AG08395 (cell line): ENCODE data around the gene GPR32.
"Not testable (repeated sequence)": the region's sequence is repeated elsewhere in the genome, so short reads cannot be mapped to it uniquely, and the experiment has no call there.

Experiments used
- DNase-seq: peaks from one replicate; pipeline ENCODE4 v3.0.0; 2012; ENCODE audit warnings: mixed read lengths, low spot score

The GPR32 gene

GRCh38 chr19:50783848-50784152 lies 13.5 kb downstream of the GPR32 start:
- DNase-seq = not testable (repeated sequence)

DNA sequence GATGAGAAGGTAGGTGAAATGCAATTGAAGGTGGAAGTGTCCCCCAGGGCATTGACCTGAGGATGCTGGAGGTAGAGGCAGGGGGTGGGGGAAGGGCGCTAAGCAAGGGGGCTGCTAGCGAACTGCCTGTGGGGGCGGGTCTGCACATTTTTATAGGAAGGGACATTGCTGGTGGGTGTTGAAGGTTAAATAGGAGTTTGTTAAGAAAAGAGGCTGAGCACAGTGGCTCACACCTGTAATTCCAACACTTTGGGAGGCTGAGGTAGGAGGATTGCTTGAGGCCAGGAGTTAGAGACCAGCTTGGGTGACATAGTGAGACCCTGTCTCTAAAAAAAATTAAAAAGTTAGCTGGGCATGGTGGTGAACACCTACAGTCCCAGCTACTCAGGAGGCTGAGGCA lies 14.4 kb downstream of the GPR32 start:
- DNase-seq = no peak

- no peak for DNase-seq
These were observed 15.1 kb downstream of the GPR32 start for GRCh38 chr19:50785329-50785728.

DNA sequence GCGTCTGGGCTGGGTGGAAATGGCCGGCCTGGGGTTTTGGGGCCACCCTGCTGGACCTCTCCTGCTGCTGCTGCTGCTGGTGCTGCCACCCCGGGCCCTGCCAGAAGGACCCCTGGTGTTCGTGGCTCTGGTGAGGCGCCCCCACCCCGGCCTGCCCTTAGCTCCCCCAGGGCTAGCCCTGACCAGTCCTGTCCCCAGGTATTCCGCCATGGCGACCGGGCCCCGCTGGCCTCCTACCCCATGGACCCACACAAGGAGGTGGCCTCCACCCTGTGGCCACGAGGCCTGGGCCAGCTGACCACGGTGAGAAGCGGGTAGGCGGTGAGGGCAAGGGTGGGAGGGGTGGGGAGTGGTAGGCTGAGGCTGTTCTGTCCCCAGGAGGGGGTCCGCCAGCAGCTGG lies 20.1 kb downstream of the GPR32 start, which contains the start of gene ACP4:
Gene ACP4, plus strand, starts transcription at position 20 of the 400 bp plus-strand sequence. Its CDS starts 0 bp downstream, at position 20.
- DNase-seq = no peak

- no peak for DNase-seq
These were observed 20.7 kb downstream of the GPR32 start for GRCh38 chr19:50790922-50791467.

DNA sequence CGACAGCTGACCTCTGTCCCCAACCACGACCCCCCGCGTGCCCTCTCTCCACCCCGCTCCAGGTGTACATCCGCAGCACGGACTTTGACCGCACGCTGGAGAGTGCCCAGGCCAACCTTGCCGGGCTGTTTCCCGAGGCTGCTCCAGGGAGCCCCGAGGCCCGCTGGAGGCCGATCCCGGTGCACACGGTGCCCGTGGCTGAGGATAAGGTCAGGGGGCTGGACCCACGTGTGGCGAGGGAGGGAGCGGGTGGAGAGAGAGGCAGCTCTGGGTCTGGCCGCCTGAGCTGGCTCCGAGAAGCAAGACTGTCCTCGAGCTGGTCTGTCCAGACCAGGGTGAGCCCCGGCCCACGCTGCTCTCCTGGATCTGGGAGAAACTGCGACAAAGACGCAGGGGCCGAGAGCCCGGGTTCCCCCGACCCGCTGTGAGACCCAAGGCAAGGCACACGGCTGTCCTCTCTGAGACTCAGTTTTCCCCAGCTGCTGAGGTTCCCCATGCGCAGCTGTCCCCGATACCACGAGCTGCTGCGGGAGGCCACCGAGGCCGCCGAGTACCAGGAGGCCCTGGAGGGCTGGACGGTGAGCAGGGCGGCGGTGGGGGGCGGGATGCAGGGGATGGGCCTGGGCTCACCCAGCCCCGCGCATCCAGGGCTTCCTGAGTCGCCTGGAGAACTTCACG lies 21.5 kb downstream of the GPR32 start:
- DNase-seq = no peak

DNA sequence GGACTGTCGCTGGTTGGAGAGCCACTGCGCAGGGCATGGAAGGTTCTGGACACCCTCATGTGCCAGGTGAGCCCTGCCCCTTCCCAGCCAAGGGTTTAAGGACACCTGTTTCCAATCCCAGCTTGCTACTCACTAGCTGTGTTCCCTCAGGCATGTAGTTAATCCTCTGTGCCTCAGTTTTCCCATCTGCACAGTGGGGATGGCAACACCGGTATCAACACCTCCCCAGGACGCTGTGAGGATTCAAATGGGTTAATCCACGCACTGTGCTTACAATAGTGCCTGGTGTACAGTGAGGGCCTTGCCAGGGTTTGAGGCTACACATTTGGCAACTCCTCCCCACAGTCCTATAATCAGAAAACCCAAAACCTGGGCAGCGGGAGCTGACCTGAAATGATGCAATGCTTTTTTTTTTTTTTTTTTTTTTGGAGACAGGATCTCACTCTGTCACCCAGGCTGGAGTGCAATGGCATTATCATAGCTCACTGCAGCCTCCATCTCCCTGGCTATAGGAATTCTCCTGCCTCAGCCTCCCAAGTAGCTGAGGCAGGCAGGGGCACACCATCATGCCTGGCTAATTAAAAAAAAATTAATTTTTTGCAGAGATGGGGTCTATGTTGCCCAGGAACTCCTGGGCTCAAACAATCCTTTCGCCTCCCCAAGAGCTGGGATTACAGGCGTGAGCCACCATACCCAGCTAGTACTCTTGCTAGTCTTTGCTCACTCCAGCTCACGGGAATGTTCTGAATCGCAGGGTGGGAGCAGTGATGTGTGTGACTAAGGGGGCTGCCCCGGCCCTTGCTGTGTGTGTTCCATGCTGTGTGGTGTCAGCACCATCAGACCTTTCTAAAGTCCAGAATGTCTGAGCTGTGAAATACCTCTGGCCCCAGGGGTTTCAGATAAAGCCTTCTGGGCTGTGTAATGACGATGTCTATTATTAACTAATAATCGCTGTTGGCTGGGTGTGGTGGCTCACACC lies 22.3 kb downstream of the GPR32 start:
- no peak for DNase-seq

GRCh38 chr19:50793558-50794065 lies 23.3 kb downstream of the GPR32 start:
- no peak for DNase-seq

- DNase-seq = no peak
These were observed 24.0 kb downstream of the GPR32 start for GRCh38 chr19:50794074-50794875.

DNA sequence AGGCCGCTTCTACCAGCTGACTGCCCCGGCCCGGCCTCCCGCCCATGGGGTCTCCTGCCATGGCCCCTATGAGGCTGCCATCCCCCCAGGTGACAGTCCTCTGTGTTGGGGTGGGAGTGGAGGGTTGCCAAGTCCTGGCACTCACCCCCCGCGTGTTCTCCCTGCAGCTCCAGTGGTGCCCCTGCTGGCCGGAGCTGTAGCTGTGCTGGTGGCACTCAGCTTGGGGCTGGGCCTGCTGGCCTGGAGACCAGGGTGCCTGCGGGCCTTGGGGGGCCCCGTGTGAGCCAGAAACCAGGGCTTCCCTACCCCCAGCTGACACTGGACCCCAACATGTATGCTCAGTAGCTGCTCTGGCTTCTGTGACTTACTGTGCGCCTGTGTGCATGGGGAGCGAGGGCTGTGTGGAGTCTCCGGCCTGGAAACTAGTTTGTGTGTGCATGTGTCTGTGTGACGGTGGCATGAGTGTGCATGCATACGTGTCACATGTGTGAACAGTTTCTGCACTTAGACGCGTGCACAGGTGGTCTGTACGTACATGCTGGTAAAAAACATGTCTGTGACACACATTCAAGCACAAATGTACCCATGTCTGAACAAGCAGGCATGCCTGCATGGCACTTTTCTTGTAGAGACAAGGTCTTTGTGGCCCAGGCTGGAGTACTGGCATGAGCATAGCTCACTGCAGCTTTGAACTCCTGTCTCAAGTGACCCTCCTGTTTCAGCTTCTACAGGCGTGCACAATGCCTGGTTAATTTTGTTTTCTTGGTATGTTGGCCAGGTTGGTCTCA lies 24.8 kb downstream of the GPR32 start:
- no peak for DNase-seq

- DNase-seq = no peak
These were observed 25.4 kb downstream of the GPR32 start for GRCh38 chr19:50795664-50796073.

DNA sequence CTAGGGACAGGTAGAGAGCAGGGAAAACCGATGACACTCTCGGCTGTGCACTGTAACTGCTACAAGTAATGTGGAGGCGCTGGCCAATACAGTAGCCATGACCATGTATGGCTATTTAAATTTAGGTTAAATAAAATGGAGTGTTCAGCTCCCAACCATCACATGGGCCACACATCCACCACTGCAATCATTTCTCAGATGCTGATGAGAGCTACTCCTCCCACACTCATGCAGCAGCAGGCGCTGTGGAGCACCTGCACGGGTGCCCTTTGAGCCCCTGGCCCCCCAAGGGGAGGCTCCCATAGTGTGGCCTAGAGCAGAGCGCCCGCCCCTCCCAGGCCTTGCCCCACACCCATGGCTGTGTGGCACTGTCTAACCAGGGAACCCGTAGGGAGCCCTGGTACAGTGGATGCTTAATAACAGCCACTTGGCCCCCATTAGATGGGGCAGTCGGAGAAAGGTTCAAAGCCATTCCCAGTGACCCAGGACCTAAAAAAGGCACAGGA lies 25.9 kb downstream of the GPR32 start:
- DNase-seq = no peak

GRCh38 chr19:50796634-50797428 lies 26.6 kb downstream of the GPR32 start:
- no peak for DNase-seq

GRCh38 chr19:50797429-50797780 lies 27.1 kb downstream of the GPR32 start:
- no peak for DNase-seq

GRCh38 chr19:50797781-50798658 lies 27.8 kb downstream of the GPR32 start:
- no peak for DNase-seq

GRCh38 chr19:50798659-50799546 lies 28.6 kb downstream of the GPR32 start:
- DNase-seq = no peak

GRCh38 chr19:50799547-50799851 lies 29.2 kb downstream of the GPR32 start:
- no peak for DNase-seq

DNA sequence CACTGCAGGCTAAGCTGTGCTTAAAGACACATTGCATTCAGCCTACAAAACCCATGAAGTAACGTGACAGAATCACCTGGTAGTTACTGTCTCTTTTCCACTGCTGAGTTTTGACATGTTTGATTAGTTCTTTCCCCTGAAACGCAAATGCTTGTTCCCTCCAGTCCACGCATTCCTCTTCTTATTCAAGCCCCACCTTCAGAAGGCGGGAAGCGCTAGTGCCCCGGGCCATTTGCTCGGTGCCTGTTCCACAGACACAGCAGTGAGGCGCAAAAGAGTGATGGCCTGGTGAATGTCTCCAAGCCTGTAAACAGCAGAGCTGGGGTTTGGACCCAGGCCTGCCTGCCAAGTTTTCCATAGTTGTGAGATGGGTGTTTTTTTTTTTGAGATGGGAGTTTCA lies 30.8 kb downstream of the GPR32 start:
- DNase-seq = no peak
